LNCaP clone FGC (cell line): ENCODE data around the gene ITGB7.

Experiments
- DNase-seq: peaks from one replicate; pipeline ENCODE4 v3.0.0-alpha.2; 2011; ENCODE audit warnings: low read depth
- H3K4me3 ChIP-seq: 2 replicates; pipeline ENCODE4 v1.5.1; 2011; ENCODE audit warnings: mild to moderate bottlenecking, low read depth, low read length, control low read depth
- CTCF ChIP-seq: IDR thresholded peaks from 2 replicates; pipeline ENCODE4 v1.5.1; 2012; ENCODE audit warnings: mild to moderate bottlenecking; ENCODE audit not compliant: control insufficient read depth, insufficient read depth; ENCODE audit errors: extremely low read depth

The ITGB7 gene

GRCh38 chr12:53217051-53217930 lies 10.2 kb upstream of the ITGB7 start:
- no peak for DNase-seq
- H3K4me3 ChIP-seq, result no peak overlapping the region
- no peak for TF ChIP-seq CTCF

DNA sequence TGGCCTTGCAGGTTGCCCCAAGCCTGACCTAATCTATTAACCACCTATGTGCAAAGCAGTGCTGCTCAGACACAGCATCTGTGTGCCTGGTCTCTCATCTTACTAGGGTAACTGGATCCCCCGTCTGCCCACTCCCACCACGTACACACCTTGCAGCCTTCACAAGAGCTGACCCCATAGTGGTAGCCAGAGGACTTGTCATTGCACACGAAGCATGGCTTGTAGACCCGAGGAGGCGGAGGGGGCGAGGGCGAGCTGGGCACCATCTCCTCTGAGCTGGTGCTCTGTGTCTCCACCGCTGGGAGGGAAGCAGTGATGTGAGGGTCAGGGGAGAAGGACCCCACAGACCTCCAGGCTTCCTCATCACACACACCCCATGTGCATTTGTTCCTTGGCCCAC lies 8.4 kb upstream of the ITGB7 start:
- TF ChIP-seq CTCF, result no peak
- DNase-seq, result no peak
- H3K4me3 ChIP-seq, result no peak overlapping the region

DNA sequence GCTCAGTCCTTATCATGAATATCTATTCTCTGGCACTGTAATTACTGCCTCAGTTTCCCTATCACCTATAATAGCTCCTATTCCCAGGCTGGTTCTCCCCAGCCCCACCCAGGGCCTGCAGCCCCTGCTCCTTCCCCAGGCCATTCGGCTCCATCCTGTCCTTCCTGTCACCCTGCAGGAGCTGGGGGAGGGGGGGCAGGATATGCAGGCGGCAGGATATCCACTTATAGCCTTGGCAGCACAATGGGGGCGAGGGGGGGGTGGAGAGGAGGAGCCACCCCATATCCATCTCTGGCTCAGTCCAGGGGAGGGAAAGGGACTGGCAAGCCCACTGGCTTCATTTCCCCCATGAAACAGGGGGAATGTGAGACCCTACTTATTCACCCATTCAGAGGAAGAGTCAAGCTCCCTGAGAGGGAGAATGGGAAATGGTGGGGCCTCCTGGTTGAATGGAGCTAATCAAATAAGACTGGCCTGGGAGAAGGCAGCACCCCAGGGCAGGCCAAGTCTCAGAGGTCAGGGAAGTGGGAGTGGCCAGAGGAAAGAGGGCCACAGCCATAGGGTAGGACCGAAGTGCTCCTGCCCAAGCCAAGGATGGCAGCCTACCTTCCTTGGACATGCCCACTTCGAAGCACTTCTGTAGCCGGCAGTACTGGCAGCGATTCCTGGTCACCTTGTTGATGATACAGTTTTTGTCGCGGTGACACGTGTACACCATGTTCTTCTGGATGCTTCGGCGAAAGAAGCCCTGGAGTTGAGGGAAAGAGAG lies 7.8 kb upstream of the ITGB7 start:
- DNase-seq, result no peak
- H3K4me3 ChIP-seq, result no peak overlapping the region

DNA sequence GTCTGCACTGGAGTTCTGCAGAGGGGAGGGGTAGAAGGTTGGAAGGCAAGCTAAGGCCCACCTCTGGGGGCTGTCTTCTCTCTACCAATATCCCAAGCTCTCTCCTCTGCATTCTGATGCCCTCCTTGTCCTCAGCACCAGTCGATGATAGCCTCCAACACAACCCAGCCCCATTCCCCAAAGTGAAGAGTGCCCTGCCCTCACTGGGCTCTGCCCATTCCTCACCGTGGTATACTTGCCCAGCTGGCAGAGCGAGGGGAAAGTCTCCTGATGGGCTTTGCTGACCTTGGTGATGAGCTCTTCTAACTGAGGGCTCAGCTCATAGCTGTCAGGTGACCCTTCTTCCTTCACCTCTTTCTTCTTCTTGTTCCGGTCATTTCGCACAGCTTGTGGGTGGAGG lies 7.2 kb upstream of the ITGB7 start:
- no peak overlapping the region for H3K4me3 ChIP-seq
- no peak for TF ChIP-seq CTCF
- DNase-seq, result no peak

More for the DNA sequence above, 7.8 kb upstream of the ITGB7 start:
- TF ChIP-seq CTCF, result no peak

GRCh38 chr12:53213348-53213747 lies 6.3 kb upstream of the ITGB7 start:
- no peak for DNase-seq
- no peak overlapping the region for H3K4me3 ChIP-seq
- peak; percentile 97 for TF ChIP-seq CTCF

DNA sequence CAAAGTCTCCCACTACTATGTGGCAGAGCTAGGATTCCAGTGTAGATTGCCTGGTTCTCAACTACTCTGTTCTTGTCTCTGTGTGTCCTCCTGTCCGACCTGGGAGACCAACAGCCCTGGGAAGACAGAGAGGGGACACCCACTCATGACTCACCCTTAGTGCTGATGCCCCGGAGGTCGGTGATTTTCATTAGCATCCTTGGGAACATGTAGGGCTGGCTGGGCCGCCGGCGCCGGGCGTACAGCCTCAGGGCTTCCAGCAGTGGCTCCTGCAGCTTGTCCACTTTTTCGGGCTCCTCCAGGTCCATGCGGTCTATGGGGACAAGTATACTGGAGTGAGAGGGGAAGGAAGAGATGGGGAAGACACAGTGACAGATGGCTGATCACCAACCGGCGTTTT lies 5.9 kb upstream of the ITGB7 start:
- DNase-seq, result no peak
- TF ChIP-seq CTCF, result no peak
- H3K4me3 ChIP-seq, result no peak overlapping the region
